ENCODE results near the gene RBM38.

The RBM38 gene

DNA sequence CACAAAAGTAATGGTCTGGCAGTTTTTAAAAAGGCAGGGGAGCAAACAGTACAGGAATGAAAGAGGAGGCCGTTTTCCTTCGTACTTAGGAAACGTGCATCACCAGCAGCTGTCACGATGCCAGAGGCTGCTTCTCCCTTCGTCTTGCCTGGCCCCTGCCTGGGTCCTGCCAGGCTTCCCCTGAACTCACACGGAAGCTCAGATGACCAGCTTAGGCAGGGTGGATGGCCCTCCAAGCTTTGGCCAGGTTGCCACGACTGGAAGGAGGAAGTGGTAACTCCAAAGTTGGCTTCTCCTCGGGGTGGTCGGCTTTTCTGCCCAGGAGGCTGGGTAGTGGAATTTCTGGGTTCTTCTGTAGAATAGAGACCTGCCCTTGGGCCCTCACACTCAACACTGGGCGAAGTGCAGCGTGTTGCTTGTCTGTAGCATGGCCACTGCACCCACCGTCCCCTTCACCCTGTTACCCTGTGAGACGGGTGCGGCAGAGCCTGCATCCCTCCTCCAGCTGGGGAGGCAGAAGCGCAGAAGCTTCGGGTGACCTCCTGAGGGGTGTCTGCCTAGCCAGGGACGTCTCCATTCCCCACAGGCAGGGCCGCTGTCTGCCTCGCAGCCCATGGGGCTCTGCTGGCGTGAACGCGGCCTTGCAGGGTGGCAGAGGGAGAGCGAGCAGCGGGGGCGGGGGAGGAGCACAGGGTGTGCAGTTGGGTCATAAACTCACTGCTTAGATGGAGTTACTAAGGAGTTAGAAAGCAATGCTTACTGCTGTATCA lies 18.4 kb upstream of the RBM38 start:
- TF ChIP-seq REPIN1 (tag by site-specific recombination; IDR thresholded peaks at IDR 0.05; ENCODE audit: low read depth): no peak
- no peak for TF ChIP-seq IKZF3 (tag by site-specific recombination; IDR thresholded peaks at IDR 0.05)
- TF ChIP-seq, protein P1, sequence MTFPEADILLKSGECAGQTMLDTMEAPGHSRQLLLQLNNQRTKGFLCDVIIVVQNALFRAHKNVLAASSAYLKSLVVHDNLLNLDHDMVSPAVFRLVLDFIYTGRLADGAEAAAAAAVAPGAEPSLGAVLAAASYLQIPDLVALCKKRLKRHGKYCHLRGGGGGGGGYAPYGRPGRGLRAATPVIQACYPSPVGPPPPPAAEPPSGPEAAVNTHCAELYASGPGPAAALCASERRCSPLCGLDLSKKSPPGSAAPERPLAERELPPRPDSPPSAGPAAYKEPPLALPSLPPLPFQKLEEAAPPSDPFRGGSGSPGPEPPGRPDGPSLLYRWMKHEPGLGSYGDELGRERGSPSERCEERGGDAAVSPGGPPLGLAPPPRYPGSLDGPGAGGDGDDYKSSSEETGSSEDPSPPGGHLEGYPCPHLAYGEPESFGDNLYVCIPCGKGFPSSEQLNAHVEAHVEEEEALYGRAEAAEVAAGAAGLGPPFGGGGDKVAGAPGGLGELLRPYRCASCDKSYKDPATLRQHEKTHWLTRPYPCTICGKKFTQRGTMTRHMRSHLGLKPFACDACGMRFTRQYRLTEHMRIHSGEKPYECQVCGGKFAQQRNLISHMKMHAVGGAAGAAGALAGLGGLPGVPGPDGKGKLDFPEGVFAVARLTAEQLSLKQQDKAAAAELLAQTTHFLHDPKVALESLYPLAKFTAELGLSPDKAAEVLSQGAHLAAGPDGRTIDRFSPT (tag by site-specific recombination; IDR thresholded peaks at IDR 0.05): no peak
- no peak for TF ChIP-seq ZIC2 (tag by site-specific recombination; IDR thresholded peaks at IDR 0.05)
- no peak for TF ChIP-seq ZNF239 (tag by site-specific recombination; IDR thresholded peaks at IDR 0.05)
- TF ChIP-seq, protein P2, sequence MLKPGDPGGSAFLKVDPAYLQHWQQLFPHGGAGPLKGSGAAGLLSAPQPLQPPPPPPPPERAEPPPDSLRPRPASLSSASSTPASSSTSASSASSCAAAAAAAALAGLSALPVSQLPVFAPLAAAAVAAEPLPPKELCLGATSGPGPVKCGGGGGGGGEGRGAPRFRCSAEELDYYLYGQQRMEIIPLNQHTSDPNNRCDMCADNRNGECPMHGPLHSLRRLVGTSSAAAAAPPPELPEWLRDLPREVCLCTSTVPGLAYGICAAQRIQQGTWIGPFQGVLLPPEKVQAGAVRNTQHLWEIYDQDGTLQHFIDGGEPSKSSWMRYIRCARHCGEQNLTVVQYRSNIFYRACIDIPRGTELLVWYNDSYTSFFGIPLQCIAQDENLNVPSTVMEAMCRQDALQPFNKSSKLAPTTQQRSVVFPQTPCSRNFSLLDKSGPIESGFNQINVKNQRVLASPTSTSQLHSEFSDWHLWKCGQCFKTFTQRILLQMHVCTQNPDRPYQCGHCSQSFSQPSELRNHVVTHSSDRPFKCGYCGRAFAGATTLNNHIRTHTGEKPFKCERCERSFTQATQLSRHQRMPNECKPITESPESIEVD (tag by site-specific recombination; IDR thresholded peaks at IDR 0.05): no peak
- TF ChIP-seq, protein P3, sequence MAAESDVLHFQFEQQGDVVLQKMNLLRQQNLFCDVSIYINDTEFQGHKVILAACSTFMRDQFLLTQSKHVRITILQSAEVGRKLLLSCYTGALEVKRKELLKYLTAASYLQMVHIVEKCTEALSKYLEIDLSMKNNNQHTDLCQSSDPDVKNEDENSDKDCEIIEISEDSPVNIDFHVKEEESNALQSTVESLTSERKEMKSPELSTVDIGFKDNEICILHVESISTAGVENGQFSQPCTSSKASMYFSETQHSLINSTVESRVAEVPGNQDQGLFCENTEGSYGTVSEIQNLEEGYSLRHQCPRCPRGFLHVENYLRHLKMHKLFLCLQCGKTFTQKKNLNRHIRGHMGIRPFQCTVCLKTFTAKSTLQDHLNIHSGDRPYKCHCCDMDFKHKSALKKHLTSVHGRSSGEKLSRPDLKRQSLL (tag by site-specific recombination; IDR thresholded peaks at IDR 0.05): no peak
- no peak for TF ChIP-seq ZNF629 (tag by site-specific recombination; IDR thresholded peaks at IDR 0.05)
- no peak for TF ChIP-seq ZNF747 (tag by site-specific recombination; IDR thresholded peaks at IDR 0.05)
- no peak for TF ChIP-seq ZNF211 (tag by site-specific recombination; IDR thresholded peaks at IDR 0.05; ENCODE audit: low read depth)
- no peak for TF ChIP-seq TCF7L2 (IDR thresholded peaks at IDR 0.05; ENCODE audit: borderline replicate concordance, low read depth, low read length)
- TF ChIP-seq, protein P4, sequence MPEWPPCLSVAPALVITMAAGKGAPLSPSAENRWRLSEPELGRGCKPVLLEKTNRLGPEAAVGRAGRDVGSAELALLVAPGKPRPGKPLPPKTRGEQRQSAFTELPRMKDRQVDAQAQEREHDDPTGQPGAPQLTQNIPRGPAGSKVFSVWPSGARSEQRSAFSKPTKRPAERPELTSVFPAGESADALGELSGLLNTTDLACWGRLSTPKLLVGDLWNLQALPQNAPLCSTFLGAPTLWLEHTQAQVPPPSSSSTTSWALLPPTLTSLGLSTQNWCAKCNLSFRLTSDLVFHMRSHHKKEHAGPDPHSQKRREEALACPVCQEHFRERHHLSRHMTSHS (tag by site-specific recombination; IDR thresholded peaks at IDR 0.05): no peak
- TF ChIP-seq ZNF37A (tag by site-specific recombination; IDR thresholded peaks at IDR 0.05): no peak
- TF ChIP-seq, protein P5, sequence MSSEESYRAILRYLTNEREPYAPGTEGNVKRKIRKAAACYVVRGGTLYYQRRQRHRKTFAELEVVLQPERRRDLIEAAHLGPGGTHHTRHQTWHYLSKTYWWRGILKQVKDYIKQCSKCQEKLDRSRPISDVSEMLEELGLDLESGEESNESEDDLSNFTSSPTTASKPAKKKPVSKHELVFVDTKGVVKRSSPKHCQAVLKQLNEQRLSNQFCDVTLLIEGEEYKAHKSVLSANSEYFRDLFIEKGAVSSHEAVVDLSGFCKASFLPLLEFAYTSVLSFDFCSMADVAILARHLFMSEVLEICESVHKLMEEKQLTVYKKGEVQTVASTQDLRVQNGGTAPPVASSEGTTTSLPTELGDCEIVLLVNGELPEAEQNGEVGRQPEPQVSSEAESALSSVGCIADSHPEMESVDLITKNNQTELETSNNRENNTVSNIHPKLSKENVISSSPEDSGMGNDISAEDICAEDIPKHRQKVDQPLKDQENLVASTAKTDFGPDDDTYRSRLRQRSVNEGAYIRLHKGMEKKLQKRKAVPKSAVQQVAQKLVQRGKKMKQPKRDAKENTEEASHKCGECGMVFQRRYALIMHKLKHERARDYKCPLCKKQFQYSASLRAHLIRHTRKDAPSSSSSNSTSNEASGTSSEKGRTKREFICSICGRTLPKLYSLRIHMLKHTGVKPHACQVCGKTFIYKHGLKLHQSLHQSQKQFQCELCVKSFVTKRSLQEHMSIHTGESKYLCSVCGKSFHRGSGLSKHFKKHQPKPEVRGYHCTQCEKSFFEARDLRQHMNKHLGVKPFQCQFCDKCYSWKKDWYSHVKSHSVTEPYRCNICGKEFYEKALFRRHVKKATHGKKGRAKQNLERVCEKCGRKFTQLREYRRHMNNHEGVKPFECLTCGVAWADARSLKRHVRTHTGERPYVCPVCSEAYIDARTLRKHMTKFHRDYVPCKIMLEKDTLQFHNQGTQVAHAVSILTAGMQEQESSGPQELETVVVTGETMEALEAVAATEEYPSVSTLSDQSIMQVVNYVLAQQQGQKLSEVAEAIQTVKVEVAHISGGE (tag by site-specific recombination; conservative IDR thresholded peaks at IDR 0.05; ENCODE audit: low read depth): no peak
- TF ChIP-seq GFI1B (tag by site-specific recombination; IDR thresholded peaks at IDR 0.05): no peak
- TF ChIP-seq ZNF354C (tag by site-specific recombination; IDR thresholded peaks at IDR 0.05; ENCODE audit: borderline replicate concordance, low read depth): no peak
- TF ChIP-seq, protein P6, sequence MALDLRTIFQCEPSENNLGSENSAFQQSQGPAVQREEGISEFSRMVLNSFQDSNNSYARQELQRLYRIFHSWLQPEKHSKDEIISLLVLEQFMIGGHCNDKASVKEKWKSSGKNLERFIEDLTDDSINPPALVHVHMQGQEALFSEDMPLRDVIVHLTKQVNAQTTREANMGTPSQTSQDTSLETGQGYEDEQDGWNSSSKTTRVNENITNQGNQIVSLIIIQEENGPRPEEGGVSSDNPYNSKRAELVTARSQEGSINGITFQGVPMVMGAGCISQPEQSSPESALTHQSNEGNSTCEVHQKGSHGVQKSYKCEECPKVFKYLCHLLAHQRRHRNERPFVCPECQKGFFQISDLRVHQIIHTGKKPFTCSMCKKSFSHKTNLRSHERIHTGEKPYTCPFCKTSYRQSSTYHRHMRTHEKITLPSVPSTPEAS (tag by site-specific recombination; IDR thresholded peaks at IDR 0.05): no peak
- no peak for TF ChIP-seq HOXD13 (CRISPR knock-in tag; IDR thresholded peaks at IDR 0.05; ENCODE audit: borderline replicate concordance)
- TF ChIP-seq, protein P7, sequence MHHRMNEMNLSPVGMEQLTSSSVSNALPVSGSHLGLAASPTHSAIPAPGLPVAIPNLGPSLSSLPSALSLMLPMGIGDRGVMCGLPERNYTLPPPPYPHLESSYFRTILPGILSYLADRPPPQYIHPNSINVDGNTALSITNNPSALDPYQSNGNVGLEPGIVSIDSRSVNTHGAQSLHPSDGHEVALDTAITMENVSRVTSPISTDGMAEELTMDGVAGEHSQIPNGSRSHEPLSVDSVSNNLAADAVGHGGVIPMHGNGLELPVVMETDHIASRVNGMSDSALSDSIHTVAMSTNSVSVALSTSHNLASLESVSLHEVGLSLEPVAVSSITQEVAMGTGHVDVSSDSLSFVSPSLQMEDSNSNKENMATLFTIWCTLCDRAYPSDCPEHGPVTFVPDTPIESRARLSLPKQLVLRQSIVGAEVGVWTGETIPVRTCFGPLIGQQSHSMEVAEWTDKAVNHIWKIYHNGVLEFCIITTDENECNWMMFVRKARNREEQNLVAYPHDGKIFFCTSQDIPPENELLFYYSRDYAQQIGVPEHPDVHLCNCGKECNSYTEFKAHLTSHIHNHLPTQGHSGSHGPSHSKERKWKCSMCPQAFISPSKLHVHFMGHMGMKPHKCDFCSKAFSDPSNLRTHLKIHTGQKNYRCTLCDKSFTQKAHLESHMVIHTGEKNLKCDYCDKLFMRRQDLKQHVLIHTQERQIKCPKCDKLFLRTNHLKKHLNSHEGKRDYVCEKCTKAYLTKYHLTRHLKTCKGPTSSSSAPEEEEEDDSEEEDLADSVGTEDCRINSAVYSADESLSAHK (tag by site-specific recombination; IDR thresholded peaks at IDR 0.05): no peak
- no peak for TF ChIP-seq ZNF140 (tag by site-specific recombination; IDR thresholded peaks at IDR 0.05)
- ChIA-PET POLR2A (no interaction called here), CTCF (no interaction called here)
- Histone ChIP-seq H3K4me1 (ENCODE audit: control insufficient read depth, insufficient read depth, low read length) (no peaks in the 10 kb centered on the region), H3K27ac (ENCODE audit: extremely low read depth, low read depth, low read length) (no peak overlapping the region), H3K9me3 (ENCODE audit: control insufficient read depth, insufficient read depth, low read depth, low read length) (no peaks in the 10 kb centered on the region), H3K4me3 (ENCODE audit: low read depth, low read length) (no peak overlapping the region), H3K36me3 (ENCODE audit: control insufficient read depth in 2 of 2, insufficient read depth in 1 of 2, low read length in 2 of 2) (peaks cover 37 to 100% of the 10 kb centered on the region in 2 experiments)
